ENCODE data around the gene ACACB.
"Not testable (repeated sequence)": the region's sequence is repeated elsewhere in the genome, so short reads cannot be mapped to it uniquely, and the experiment has no call there.

The ACACB gene

GRCh38 chr12:109134186-109134917, 18.0 kb downstream of the ACACB start:
- in situ Hi-C loops (cut with MboI; ENCODE audit: low pct_unique_long_range_greater_than_20kb, low sequenced_read_pairs, unreplicated experiment): no loop called here
- peak; percentile 37 for DNase-seq (ENCODE audit: low spot score)
- peak; percentile 46 for TF ChIP-seq CTCF (IDR thresholded peaks at IDR 0.05; ENCODE audit: extremely low read depth, insufficient read depth, missing control alignments)

GRCh38 chr12:109137055-109137454, 20.7 kb downstream of the ACACB start:
- no peak for TF ChIP-seq CTCF (IDR thresholded peaks at IDR 0.05; ENCODE audit: extremely low read depth, insufficient read depth, missing control alignments)
- in situ Hi-C loops (cut with MboI; ENCODE audit: low pct_unique_long_range_greater_than_20kb, low sequenced_read_pairs, unreplicated experiment): no loop called here
- no peak for DNase-seq (ENCODE audit: low spot score)

- no peak for TF ChIP-seq CTCF (IDR thresholded peaks at IDR 0.05; ENCODE audit: extremely low read depth, insufficient read depth, missing control alignments)
- in situ Hi-C loops (cut with MboI; ENCODE audit: low pct_unique_long_range_greater_than_20kb, low sequenced_read_pairs, unreplicated experiment): no loop called here
- DNase-seq (ENCODE audit: low spot score): no peak
Measured at GRCh38 chr12:109139360-109139759, 23.0 kb downstream of the ACACB start.

GRCh38 chr12:109139791-109140190, 23.4 kb downstream of the ACACB start:
- DNase-seq (ENCODE audit: low spot score): no peak
- in situ Hi-C loops (cut with MboI; ENCODE audit: low pct_unique_long_range_greater_than_20kb, low sequenced_read_pairs, unreplicated experiment): no loop called here
- no peak for TF ChIP-seq CTCF (IDR thresholded peaks at IDR 0.05; ENCODE audit: extremely low read depth, insufficient read depth, missing control alignments)

GRCh38 chr12:109140560-109140959, 24.2 kb downstream of the ACACB start:
- in situ Hi-C loops (cut with MboI; ENCODE audit: low pct_unique_long_range_greater_than_20kb, low sequenced_read_pairs, unreplicated experiment): no loop called here
- TF ChIP-seq CTCF (IDR thresholded peaks at IDR 0.05; ENCODE audit: extremely low read depth, insufficient read depth, missing control alignments): no peak
- no peak for DNase-seq (ENCODE audit: low spot score)

GRCh38 chr12:109144224-109144623, 27.8 kb downstream of the ACACB start:
- in situ Hi-C loops (cut with MboI; ENCODE audit: low pct_unique_long_range_greater_than_20kb, low sequenced_read_pairs, unreplicated experiment): no loop called here
- TF ChIP-seq CTCF (IDR thresholded peaks at IDR 0.05; ENCODE audit: extremely low read depth, insufficient read depth, missing control alignments): no peak
- DNase-seq (ENCODE audit: low spot score): no peak

- in situ Hi-C loops (cut with MboI; ENCODE audit: low pct_unique_long_range_greater_than_20kb, low sequenced_read_pairs, unreplicated experiment); DNase-seq (ENCODE audit: low spot score): not testable (repeated sequence)
Measured at GRCh38 chr12:109147126-109147525, 30.7 kb downstream of the ACACB start.

Data from GM13977 (cell line).